ENCODE results near the gene SEC14L3. TPM values are rescaled to one million over a fixed set of nuclear protein-coding genes. Genes with fewer than 3 reads are reported as not detected.
A peak's percentile ranks its signal among the peaks of the same experiment; 100 is the strongest.

SEC14L3 gene
- total and polyA plus RNA-seq, 2 of the 13 experiments (the other 11 are each of a cell fraction or from before 2014, with no cell fraction given): not detected

- peak; percentile 62; the same call in 1 of the 2 replicates for TF ChIP-seq ZNF230 (CRISPR knock-in tag; IDR thresholded peaks at IDR 0.05)
- TF ChIP-seq, protein P1, sequence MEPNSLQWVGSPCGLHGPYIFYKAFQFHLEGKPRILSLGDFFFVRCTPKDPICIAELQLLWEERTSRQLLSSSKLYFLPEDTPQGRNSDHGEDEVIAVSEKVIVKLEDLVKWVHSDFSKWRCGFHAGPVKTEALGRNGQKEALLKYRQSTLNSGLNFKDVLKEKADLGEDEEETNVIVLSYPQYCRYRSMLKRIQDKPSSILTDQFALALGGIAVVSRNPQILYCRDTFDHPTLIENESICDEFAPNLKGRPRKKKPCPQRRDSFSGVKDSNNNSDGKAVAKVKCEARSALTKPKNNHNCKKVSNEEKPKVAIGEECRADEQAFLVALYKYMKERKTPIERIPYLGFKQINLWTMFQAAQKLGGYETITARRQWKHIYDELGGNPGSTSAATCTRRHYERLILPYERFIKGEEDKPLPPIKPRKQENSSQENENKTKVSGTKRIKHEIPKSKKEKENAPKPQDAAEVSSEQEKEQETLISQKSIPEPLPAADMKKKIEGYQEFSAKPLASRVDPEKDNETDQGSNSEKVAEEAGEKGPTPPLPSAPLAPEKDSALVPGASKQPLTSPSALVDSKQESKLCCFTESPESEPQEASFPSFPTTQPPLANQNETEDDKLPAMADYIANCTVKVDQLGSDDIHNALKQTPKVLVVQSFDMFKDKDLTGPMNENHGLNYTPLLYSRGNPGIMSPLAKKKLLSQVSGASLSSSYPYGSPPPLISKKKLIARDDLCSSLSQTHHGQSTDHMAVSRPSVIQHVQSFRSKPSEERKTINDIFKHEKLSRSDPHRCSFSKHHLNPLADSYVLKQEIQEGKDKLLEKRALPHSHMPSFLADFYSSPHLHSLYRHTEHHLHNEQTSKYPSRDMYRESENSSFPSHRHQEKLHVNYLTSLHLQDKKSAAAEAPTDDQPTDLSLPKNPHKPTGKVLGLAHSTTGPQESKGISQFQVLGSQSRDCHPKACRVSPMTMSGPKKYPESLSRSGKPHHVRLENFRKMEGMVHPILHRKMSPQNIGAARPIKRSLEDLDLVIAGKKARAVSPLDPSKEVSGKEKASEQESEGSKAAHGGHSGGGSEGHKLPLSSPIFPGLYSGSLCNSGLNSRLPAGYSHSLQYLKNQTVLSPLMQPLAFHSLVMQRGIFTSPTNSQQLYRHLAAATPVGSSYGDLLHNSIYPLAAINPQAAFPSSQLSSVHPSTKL (CRISPR knock-in tag; IDR thresholded peaks at IDR 0.05): no peak
- TF ChIP-seq, protein P2, sequence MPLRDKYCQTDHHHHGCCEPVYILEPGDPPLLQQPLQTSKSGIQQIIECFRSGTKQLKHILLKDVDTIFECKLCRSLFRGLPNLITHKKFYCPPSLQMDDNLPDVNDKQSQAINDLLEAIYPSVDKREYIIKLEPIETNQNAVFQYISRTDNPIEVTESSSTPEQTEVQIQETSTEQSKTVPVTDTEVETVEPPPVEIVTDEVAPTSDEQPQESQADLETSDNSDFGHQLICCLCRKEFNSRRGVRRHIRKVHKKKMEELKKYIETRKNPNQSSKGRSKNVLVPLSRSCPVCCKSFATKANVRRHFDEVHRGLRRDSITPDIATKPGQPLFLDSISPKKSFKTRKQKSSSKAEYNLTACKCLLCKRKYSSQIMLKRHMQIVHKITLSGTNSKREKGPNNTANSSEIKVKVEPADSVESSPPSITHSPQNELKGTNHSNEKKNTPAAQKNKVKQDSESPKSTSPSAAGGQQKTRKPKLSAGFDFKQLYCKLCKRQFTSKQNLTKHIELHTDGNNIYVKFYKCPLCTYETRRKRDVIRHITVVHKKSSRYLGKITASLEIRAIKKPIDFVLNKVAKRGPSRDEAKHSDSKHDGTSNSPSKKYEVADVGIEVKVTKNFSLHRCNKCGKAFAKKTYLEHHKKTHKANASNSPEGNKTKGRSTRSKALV (CRISPR knock-in tag; IDR thresholded peaks at IDR 0.05): 0 out of 2 replicates have a peak, but pooled peaks have one; percentile 56
- TF ChIP-seq ATF7-NPFF (CRISPR knock-in tag; IDR thresholded peaks at IDR 0.05; ENCODE audit: low read depth): peak; percentile 79; the same call in 1 of the 2 replicates
- TF ChIP-seq ZXDC (CRISPR knock-in tag; IDR thresholded peaks at IDR 0.05): no peak
- peak; percentile 77; the same call in 1 of the 2 replicates for TF ChIP-seq ZNF318 (CRISPR knock-in tag; IDR thresholded peaks at IDR 0.05)
- TF ChIP-seq ZNF790 (CRISPR knock-in tag; IDR thresholded peaks at IDR 0.05; ENCODE audit: borderline replicate concordance): no peak; the same call in 1 of the 2 replicates
These were observed 48.4 kb downstream of the SEC14L3 start (continued) for GRCh38 chr22:30423301-30423958.

All from HepG2 (cell line).